Esophagus squamous epithelium (tissue), 5 donors: ENCODE measurements around the gene CCT7. TPM values are rescaled to one million over a fixed set of nuclear protein-coding genes. Genes with fewer than 3 reads are reported as not detected.
A peak's percentile ranks its signal among the peaks of the same experiment; 100 is the strongest.

Source experiments
- DNase-seq: peaks from one replicate; lab custom pipeline; 2025; lab: John Stamatoyannopoulos, UW
- H3K27ac ChIP-seq, 4 donors: fragments of 200-600 bp; sonication (generic); one replicate each; pipeline ENCODE4 v1.5.1; 2016 to 2019; ENCODE audit warnings: mild to moderate bottlenecking in 1 of 4
- H3K27me3 ChIP-seq, 4 donors: fragments of 200-600 bp; sonication (generic); 1 replicate in 3 of 4; 2 replicates in 1 of 4; pipeline versions ENCODE4 v1.5.1 to v1.6.0; 2017 to 2021; ENCODE audit warnings: antibody characterized with exemption in 1 of 4
- H3K36me3 ChIP-seq, 3 donors: fragments of 200-600 bp; sonication (generic); one replicate each; pipeline ENCODE4 v1.5.1; 2016 to 2019
- H3K4me1 ChIP-seq, 3 donors: fragments of 200-600 bp; sonication (generic); one replicate each; pipeline ENCODE4 v1.5.1; 2017 to 2019
- H3K4me3 ChIP-seq, 4 donors: fragments of 200-600 bp; sonication (generic); 1 replicate in 3 of 4; 2 replicates in 1 of 4; pipeline ENCODE4 v1.5.1; 2016 to 2019; ENCODE audit warnings: mild to moderate bottlenecking in 2 of 4, moderate library complexity in 1 of 4
- H3K9me3 ChIP-seq, 3 donors: fragments of 200-600 bp; sonication (generic); one replicate each; pipeline ENCODE4 v1.5.1; 2016 to 2019
- POLR2A ChIP-seq, 4 donors: fragments of 450-650 bp; IDR thresholded peaks; one replicate each; pipeline ENCODE4 v1.6.1; 2017; ENCODE audit warnings: antibody characterized with exemption in 4 of 4, mild to moderate bottlenecking in 4 of 4, moderate library complexity in 3 of 4
- WGBS, 2 donors: methylation state at CpG; one replicate each; pipeline ENCODE4 v1.1.5; 2018; 5-methylcytosine and 5-hydroxymethylcytosine counted together
- intact Hi-C: fragments of 100-400 bp; cut with DNase I; formaldehyde crosslinking; loops from one replicate; pipeline ENCODE4 v1.15.0; 2022
- total RNA-seq, 4 donors: library from RNA; depleted of rRNA; stranded (reverse); fragments of >200 nt; gene quantifications; one replicate each; pipeline ENCODE4 v1.1.0, GENCODE V29; 2016
- TF ChIP-seq, protein P1 (sequence below), 6 experiments: fragments of 450-650 bp in 4 of 6; fragments of 200-600 bp in 2 of 6; sonication (generic) in 2 of 6; IDR thresholded peaks; one replicate each; pipeline ENCODE4 v1.5.1; 2016 to 2019; ENCODE audit warnings: antibody characterized with exemption in 6 of 6, mild to moderate bottlenecking in 4 of 6, moderate library complexity in 4 of 6
- donor health status: DM: yes; HTN: yes; CAD: no.

The CCT7 gene
- total RNA-seq, 4 donors from 2014 or later: 149 to 246 (median 217) TPM

DNA sequence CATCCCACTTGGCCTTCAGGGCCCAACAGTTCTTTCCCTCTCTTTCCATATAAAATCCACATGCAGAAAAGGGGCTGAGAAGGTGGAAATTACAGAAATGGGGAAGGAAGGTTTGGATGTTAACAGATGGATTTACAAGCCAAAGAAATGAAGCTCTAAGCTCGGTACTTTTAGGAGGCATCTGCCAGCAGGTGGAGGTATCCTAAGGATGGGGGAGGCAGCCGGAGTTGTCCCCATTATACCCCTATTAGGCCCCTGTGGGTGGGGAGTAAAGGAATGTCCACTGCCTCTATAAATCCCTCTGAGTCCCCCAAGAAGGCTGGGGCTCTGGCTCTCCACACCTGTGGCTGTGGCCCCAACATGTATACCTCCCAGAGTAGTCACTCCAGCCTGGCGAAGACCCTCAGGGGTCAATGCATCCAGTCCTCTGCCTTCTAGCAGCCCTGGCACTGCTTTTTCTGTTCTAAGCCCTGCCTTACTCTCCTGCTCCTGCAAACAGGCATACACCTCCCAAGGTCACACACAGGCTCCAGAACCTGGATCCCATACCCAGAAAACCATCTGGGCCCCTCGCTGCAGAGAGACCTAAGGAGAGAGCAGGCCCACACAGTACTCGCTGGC is 48.9 kb downstream of the CCT7 start:
- peaks cover 18 to 23% (median 19%) of the 10 kb centered on the region in 3 donors for H3K4me1 ChIP-seq
- H3K4me3 ChIP-seq: peak overlapping the region in 1 of 4 donors; percentile 78
- 19 to 55% methylated on average over 3 to 4 of the region's 5 CpGs for WGBS, 2 donors
- intact Hi-C loops: no loop called here
- DNase-seq: no peak
- no peak for TF ChIP-seq POLR2A (IDR thresholded peaks at IDR 0.05)
- TF ChIP-seq, protein P1, sequence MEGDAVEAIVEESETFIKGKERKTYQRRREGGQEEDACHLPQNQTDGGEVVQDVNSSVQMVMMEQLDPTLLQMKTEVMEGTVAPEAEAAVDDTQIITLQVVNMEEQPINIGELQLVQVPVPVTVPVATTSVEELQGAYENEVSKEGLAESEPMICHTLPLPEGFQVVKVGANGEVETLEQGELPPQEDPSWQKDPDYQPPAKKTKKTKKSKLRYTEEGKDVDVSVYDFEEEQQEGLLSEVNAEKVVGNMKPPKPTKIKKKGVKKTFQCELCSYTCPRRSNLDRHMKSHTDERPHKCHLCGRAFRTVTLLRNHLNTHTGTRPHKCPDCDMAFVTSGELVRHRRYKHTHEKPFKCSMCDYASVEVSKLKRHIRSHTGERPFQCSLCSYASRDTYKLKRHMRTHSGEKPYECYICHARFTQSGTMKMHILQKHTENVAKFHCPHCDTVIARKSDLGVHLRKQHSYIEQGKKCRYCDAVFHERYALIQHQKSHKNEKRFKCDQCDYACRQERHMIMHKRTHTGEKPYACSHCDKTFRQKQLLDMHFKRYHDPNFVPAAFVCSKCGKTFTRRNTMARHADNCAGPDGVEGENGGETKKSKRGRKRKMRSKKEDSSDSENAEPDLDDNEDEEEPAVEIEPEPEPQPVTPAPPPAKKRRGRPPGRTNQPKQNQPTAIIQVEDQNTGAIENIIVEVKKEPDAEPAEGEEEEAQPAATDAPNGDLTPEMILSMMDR (IDR thresholded peaks at IDR 0.05): no peak
- no peaks in the 10 kb centered on the region for H3K36me3 ChIP-seq
- H3K27ac ChIP-seq: no peak overlapping the region
- H3K9me3 ChIP-seq: no peaks in the 10 kb centered on the region
- peaks cover 0 to 50% (median 0%) of the 10 kb centered on the region in 4 donors for H3K27me3 ChIP-seq

DNA sequence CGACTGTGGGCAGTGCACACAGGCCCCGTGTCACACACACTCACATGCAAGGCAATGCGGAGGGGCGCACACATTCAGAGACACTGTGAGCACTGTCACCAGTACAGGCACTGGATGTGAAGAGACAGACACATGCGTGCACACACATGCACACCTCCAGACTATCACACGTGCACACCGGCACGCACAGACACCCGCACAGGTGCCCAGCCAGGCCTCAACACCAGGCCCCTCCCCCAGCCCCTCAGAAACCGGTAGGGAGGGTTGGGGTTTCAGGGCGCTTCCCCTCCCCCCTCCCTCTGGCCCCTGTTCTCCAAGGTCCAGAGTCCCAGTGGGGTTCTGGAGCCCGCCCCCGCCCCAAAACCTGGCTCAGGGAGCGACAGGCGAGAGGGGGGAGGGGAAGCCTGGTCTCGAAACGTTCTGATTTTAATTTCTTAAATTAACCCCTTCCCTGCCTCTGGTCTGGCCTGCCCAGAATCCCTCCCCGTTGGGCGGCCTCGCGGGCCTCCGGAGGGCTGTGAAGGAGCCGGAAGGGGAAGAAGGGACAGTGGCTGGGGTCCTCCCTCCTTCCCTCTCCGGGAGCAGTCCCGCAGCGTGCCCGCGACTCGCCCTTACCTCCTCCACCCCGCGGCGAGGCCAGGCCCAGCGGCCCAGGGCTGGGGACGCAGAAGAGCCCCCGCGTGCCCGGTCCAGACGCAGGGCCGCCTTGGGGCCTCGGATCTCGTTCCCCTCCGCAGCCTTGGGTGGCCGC is 49.6 kb downstream of the CCT7 start:
- Histone ChIP-seq H3K4me3 (peak overlapping the region; percentile 54 to 78 (median 62)), H3K27me3 (peaks cover 0 to 56% (median 0%) of the 10 kb centered on the region in 4 donors), H3K4me1 (peaks cover 18 to 23% (median 19%) of the 10 kb centered on the region in 3 donors), H3K36me3 (no peaks in the 10 kb centered on the region), H3K27ac (peak overlapping the region in 1 of 4 donors; percentile 21), H3K9me3 (no peaks in the 10 kb centered on the region)
- TF ChIP-seq POLR2A (IDR thresholded peaks at IDR 0.05): no peak
- TF ChIP-seq, protein P1 (IDR thresholded peaks at IDR 0.05): no peak
- intact Hi-C loops: no loop called here
- DNase-seq: no peak
- 8 to 40% methylated on average over 2 to 8 of the region's 43 CpGs for WGBS, 2 donors

DNA sequence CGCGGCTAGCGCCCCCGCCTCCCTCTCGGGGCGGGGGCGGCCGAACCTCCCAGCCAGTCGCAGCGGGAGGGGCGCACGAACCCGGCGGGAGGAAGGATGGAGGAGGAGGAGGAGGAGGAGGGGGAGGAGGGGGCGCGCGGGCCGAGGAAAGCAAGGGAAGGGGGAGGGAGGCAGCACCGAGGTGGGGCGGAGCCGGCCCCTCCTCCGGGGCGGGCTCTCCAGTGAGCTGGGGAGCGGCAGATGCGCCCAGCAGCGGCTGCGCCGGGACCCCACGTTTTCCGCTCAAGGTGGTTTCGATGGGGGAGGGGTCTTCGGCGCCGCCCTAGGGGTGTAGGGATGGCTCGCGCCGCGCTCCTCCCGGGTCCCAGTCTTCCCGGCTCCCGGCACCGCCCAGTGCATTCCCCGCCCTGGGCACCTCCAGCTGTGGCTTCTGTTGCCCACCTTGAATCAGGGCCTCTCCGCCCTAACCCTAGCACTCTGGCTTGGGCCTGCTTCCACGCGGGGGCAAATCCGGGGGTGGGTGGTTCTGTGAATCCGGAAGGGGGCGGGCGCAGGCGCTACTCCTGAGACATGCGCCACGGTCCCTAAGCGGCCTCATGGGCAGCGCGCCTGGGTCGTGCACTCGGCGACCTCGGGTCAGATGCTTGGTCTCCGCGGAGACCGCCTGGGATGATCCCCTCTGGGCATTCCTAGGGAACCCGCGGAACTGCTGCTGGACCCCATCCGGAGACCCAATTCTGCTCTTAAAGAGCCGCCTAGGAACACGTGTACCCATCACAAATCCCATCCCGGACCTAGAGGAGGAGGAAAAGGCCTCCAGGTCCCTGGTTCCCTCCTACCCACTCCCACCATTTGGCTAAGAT is 50.4 kb downstream of the CCT7 start, which contains the start of gene FBXO41:
Gene FBXO41, minus strand, starts transcription at position 183 of the 863 bp plus-strand sequence. CDS start 14,848 bp downstream, outside the sequence.
- Histone ChIP-seq H3K4me1 (peaks cover 18 to 23% (median 19%) of the 10 kb centered on the region in 3 donors), H3K9me3 (no peaks in the 10 kb centered on the region), H3K4me3 (peak within 1 kb of the TSS; percentile 54 to 78 (median 62)), H3K27me3 (peaks cover 0 to 64% (median 0%) of the 10 kb centered on the region in 4 donors), H3K27ac (peak within 1 kb of the TSS in 2 of 4 donors; percentile 21 to 25), H3K36me3 (no peaks in the 10 kb centered on the region)
- no peak for TF ChIP-seq POLR2A (IDR thresholded peaks at IDR 0.05)
- TF ChIP-seq, protein P1 (IDR thresholded peaks at IDR 0.05): no peak
- 2% methylated on average over 18 of the region's 69 CpGs; no CpG with 5 or more reads in 1 of the 2 donors for WGBS, 2 donors
- intact Hi-C loops: no loop called here
- DNase-seq: no peak

DNA sequence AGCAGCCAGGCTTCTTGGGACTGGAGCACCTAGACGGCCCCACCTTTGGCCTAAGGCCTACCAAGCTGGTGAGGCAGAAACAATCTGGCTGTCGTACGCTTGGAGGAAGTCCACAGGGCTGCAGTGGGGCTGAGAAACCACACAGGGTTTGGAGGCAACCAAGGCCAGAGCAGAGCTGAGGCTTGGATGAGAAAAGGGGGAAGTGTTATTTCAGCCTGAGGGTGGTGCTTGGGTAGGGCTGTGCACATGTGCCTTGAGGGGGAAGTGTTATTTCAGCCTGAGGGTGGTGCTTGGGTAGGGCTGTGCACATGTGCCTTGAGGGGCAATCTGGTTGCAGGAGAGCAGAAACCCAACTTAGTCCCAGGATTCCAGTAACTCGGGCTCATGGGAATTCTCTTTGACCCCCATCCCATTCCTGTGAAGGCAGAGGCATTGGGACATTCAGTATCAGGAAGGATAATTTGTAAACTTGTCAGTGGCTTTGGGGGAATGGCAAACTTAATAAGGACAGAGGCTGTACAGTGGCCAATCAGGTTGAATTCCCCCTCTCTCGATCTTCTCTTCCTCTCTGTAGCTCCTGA is 51.1 kb downstream of the CCT7 start:
- Histone ChIP-seq H3K27me3 (peaks cover 0 to 72% (median 0%) of the 10 kb centered on the region in 4 donors), H3K4me1 (peaks cover 18 to 23% (median 19%) of the 10 kb centered on the region in 3 donors), H3K4me3 (peak overlapping the region in 3 of 4 donors; percentile 55 to 78 (median 68)), H3K9me3 (no peaks in the 10 kb centered on the region), H3K27ac (peak overlapping the region in 1 of 4 donors; percentile 25), H3K36me3 (no peaks in the 10 kb centered on the region)
- DNase-seq: no peak
- whole genome bisulfite sequencing, 2 donors: 56 to 60% methylated on average over 2 to 3 of the region's 5 CpGs
- no peak for TF ChIP-seq POLR2A (IDR thresholded peaks at IDR 0.05)
- TF ChIP-seq, protein P1 (IDR thresholded peaks at IDR 0.05): no peak
- intact Hi-C loops: no loop called here
